HG03039 (cell line): ENCODE measurements around the gene EPHA6.
A peak's percentile ranks its signal among the peaks of the same experiment; 100 is the strongest.

ENCODE experiments used
- ATAC-seq: cut with Tn5 transposase; IDR thresholded peaks from one replicate; pipeline ENCODE4 v1.9.1; 2021; ENCODE audit warnings: mild to moderate bottlenecking, moderate library complexity; ENCODE audit not compliant: unreplicated experiment

The EPHA6 gene

DNA sequence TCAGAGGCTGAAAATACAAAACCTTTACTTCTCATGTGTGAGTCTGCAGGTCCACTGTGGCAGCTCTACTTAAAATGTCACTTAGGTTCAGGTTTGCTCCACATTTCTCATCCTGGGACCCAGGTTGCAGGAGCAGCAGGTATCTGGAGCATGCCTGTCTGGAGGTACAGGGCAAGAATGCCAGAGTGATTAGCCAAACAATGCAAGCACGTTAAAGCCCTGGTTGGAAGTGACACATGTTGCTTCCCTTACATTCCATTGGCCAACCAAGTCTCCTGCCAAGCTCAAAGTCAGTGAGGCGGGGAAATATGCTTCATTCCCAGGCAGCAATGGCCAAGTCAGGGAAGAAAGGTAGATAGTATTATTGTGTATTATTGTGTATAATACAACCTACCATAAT, 873.3 kb downstream of the EPHA6 start:
- ATAC-seq, result no peak

GRCh38 chr3:97689111-97689510, 874.7 kb downstream of the EPHA6 start:
- no peak for ATAC-seq

GRCh38 chr3:97689962-97690361, 875.6 kb downstream of the EPHA6 start:
- ATAC-seq, result no peak

DNA sequence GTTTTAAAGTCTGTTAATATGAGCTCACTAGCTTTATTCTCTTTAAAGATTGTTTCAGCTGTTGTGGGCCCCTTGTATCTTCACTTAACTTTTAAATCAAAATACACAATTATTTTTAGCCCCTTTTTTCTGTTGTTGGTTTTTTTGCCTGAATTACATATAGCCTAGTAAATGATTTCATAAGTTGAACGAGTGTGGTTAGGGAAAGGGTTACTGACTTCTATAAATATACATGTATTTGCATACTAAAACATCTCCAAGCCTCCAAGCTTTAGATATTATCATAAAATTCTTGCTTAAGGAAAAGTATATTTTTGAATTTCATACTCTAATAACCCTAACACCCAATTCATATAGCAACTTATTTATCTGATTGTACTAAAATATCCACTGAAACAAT, 877.0 kb downstream of the EPHA6 start:
- no peak for ATAC-seq

DNA sequence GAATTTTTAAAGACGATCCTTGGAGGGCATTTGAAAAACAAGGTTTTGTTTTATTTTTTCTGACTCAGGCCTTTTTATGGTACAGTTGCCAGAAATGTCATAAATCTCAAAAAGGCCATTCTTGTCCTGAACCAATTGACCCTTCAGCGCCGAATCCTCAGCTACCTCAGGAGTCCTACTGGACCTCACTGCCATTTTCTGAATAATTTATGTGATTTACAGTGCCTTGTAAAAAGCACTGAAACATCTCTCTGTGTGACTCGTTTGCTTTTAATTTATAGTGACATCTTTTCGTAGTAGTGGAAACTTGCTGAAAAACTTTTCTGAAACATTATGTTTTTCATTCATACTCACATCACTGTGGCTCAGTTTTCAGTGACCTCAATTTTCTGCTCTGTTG, 878.0 kb downstream of the EPHA6 start:
- no peak for ATAC-seq

- no peak for ATAC-seq
Measured at GRCh38 chr3:97692831-97693230, 878.4 kb downstream of the EPHA6 start.

GRCh38 chr3:97694876-97695275, 880.5 kb downstream of the EPHA6 start:
- no peak for ATAC-seq

DNA sequence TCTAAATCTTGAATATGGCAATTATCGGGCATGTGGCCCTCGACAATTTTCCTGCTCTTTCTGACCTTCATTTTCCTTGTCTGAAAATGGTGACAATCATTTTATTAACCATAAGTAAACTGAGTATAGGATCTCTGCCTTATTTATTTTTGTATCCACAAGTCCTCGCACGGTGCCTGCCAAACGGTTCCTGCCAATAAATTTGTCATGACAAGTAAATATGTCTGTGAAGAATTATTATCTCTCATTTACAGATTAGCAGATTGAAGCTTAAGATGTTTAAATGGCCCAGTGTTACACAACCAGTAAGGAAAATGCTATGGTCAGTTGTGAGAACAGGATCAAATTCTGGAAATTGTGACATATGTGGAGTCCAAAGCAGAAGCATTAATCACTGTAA, 884.3 kb downstream of the EPHA6 start:
- ATAC-seq, result no peak

DNA sequence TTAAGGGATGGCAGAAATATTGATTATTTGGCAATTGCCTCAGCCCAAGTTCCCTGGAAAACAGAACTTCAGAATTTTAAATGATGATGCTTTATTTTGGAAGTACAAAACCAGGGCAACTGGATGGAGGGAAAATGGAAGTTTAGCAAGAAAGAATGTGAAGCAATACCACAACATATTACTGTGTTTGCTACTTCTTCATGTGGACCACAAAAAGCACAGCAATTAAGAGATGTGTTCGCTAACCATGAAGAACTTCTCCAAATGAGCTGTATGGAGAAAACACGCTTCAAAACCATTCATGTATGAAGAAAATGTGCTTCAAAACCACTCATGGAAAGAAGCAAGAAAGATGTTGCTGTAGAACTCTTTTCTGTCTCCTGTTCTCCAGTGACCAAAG, 885.5 kb downstream of the EPHA6 start:
- ATAC-seq, result no peak

DNA sequence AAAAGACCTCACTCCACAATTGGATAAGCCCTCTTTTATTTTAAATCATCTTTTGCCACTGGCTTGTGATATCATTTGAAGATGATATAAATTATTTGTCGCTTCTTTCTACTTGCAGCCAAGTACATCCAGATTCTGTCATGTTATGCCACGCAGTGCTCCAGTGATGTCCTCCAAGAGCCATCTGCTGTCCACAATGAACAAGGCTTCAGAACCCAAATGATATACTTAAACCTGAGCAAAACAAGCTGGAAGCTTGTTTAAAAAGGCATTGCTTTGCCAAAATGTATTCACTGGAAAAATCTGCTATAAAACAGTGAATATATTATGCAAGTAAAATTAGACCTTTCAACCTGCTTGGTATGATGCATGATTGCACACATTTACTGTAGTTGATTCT, 891.4 kb downstream of the EPHA6 start:
- ATAC-seq, result no peak

GRCh38 chr3:97706226-97706625, 891.8 kb downstream of the EPHA6 start:
- ATAC-seq, result no peak

- ATAC-seq, result no peak
Measured at GRCh38 chr3:97711654-97712053, 897.3 kb downstream of the EPHA6 start.

- no peak for ATAC-seq
Measured at GRCh38 chr3:97712919-97713318, 898.5 kb downstream of the EPHA6 start.

DNA sequence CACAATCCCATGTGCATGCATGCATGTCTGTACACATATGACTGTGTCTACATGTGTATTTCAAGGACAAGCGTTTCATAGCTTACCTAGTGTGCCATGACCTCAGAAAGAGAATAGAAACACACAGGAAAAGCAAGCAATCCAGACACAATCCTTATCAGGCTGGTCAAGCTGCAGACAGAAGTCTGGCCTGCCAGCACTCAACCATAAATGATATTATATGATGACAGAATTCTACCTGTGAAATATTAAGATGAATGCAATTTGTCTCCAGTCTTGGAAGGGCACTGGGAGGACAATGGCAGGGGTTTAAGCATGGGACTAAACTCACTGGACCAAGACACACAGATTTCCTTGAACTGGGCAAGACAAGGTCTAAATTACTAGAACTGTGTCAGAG, 899.2 kb downstream of the EPHA6 start:
- ATAC-seq, result no peak

DNA sequence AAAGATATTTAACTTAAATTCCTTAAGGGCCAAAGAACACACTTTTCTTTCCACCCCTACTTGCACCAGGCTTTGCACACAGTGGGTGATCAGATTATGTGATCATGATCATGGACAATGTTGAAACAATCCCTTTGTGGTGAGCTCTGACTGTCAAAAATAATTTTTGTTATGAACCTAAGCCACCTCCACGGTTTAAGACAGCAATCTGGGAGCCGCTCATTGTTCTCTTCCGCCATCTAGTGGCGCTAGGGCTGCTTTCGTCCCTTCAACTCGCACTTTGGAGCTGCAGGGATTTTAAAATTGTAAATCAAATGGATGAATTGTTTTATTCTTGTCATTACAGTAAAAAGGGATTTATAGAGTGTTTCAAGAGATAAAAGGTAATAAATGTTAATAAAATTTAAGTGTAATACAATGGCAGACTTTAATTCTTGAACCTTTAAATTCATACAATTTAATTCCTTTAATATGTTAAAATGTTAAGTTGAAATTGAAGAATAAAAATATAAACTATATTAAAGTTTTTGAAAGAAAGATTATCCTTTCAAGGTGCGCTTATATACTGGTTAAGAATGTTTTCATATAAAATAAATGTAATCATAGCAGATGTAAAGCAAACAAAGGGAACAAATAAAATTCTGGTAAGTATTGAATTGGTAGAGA, 904.9 kb downstream of the EPHA6 start:
- ATAC-seq, result peak; percentile 85

DNA sequence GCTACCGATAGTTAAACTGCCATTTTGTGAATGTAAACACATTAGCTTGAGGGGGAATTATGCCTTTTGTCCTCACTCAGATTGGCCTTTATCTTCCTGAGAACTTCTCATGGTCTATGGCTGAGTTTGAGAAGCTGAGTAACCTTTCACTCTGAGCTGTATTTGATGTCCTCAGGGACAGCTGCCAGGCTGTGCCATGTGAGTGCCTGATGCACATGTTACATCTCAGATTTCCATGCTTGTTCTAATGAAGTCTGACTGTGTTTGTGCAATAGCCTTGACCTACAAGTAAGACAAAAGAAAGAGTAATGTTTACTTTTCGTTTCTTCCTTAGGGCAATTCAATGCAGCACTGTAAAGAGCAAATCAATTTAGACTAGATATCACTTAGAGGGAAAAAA, 906.0 kb downstream of the EPHA6 start:
- ATAC-seq, result no peak

DNA sequence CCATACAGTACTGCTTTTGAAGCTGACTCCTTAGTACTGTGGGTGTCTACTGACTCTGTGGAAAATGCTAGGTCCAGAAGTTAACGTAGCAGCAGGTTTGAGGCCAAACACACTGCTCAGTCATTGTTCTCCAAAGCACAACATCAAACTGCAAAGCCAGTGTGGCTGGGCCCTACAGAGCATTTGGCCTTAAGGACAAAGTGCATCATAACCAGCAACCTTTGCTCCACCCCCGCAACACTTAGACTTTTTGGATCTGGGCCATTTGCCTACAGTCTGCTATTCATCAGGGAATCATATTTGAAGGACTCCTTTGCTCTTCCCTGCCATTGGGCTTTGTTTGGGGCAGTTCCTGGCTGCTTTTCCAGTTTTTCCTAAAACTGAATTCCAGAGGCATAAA, 907.1 kb downstream of the EPHA6 start:
- ATAC-seq, result no peak

DNA sequence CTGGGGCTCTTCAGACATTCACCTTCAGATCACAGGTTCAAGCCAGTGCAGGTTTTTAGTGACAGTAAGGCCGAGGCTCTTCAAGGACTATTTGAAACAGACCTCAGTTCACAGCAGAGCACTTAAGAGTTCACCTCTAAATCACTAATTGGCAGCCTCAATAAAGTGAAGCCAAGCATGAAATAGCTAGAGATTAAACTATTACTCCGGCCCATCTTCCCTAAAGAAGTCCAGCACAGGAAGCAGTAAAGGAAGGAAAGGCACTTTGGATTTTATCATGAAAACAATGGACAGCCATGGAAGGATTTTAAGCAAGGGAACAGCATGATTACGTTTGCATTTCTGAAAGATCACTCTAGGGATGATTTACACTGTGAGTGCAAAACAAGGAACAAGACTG, 922.5 kb downstream of the EPHA6 start:
- ATAC-seq, result no peak

DNA sequence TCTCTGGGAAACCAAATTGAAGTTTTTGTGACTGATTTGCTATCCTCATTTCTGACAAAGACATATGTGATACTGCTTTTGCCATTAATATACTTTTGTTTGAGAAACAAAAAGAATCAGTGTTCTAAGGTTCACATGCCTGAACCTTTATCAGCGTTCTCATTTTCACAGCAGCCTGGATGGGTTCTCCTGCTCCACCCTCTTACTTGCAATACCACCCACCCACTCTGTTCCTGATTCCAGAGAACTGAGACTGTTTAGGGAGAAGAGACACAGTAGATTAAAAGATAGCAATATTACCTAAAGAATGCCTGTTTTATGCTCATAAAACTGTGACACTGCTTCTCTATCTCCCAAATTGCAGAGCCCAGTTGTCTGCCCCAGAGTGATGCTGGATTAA, 924.4 kb downstream of the EPHA6 start:
- ATAC-seq, result no peak

GRCh38 chr3:97742036-97742435, 927.6 kb downstream of the EPHA6 start:
- no peak for ATAC-seq

- no peak for ATAC-seq
Measured at GRCh38 chr3:97744289-97744688, 929.9 kb downstream of the EPHA6 start.

DNA sequence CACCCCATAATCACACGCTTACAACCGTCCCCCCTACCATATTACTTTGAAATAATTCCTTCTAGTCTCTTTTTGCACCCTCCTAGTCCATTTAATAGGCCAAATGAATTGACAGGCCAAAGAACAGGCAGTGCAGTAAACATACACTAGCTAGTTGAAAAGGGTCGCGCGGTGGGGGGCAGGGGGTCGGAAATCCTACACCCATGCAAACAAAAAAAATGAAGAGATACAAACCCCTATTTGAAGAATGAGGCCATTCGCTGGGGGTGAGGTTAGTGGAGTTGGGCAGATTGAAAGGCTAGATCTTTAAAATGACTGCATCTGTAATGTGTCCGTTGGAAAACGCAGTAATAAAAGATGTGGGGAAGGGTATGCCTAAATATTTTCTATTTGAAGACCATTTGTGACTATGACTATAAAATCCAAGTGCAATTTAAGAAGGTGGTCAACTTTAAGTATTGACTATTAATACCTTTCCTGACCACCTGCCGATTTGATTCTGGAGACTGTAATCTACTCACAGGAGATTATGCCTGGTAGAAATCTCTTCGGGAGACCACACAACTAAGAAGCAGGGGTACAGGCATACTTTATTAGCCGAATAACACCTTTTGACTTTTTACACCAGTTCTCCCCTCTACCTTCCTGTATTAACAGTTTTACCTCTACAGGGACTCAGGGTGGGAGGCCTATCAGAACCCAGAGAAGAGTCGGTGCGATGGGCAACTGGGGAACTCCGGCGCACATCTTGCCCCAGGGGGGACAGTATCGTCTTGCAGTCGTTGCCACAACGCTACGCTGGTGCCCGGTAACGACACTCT, 949.4 kb downstream of the EPHA6 start:
- ATAC-seq, result no peak
